H9 (cell line): Measurements from ENCODE around the gene CHST5. TPM values are rescaled to one million over a fixed set of nuclear protein-coding genes. Genes with fewer than 3 reads are reported as not detected.

Experiments
- DNase-seq: peaks from one replicate; pipeline ENCODE4 v3.0.0-alpha.2; 2017
- H2AFZ ChIP-seq: one replicate; pipeline ENCODE4 v1.6.1; 2013; ENCODE audit warnings: mild to moderate bottlenecking, low read length, control low read depth, moderate library complexity
- H2AK5ac ChIP-seq: 2 replicates; pipeline ENCODE4 v1.6.1; 2013; ENCODE audit warnings: low read length, control low read depth, mixed read lengths; ENCODE audit not compliant: insufficient read length
- H2BK120ac ChIP-seq: one replicate; pipeline ENCODE4 v1.6.1; 2013; ENCODE audit warnings: low read depth, mild to moderate bottlenecking, low read length, control low read depth, inconsistent platforms; ENCODE audit not compliant: poor library complexity, severe bottlenecking
- H2BK12ac ChIP-seq: 2 replicates; pipeline ENCODE4 v1.6.1; 2013; ENCODE audit warnings: low read length, control low read depth, mixed read lengths, low read depth; ENCODE audit not compliant: insufficient read length
- H2BK15ac ChIP-seq: 2 replicates; pipeline ENCODE4 v1.6.1; 2013; ENCODE audit warnings: low read depth, low read length, control low read depth
- H2BK20ac ChIP-seq: one replicate; pipeline ENCODE4 v1.6.1; 2013; ENCODE audit warnings: low read depth, mild to moderate bottlenecking, low read length, control low read depth, inconsistent platforms; ENCODE audit not compliant: poor library complexity, severe bottlenecking
- H2BK5ac ChIP-seq: 2 replicates; pipeline ENCODE4 v1.6.1; 2013; ENCODE audit warnings: low read length, control low read depth, mixed read lengths; ENCODE audit not compliant: insufficient read length
- H3K14ac ChIP-seq: 2 replicates; pipeline ENCODE4 v1.6.1; 2013; ENCODE audit warnings: low read length, control low read depth; ENCODE audit not compliant: insufficient read depth
- H3K18ac ChIP-seq: 2 replicates; pipeline ENCODE4 v1.6.1; 2013; ENCODE audit warnings: low read depth, mild to moderate bottlenecking, mixed read lengths, low read length, control low read depth; ENCODE audit not compliant: insufficient read length
- H3K23ac ChIP-seq: 2 replicates; pipeline ENCODE4 v1.6.1; 2013; ENCODE audit warnings: low read length, control low read depth, mixed read lengths, low read depth; ENCODE audit not compliant: insufficient read length
- H3K23me2 ChIP-seq: 2 replicates; pipeline ENCODE4 v1.6.1; 2013; ENCODE audit warnings: low read depth, mild to moderate bottlenecking, mixed read lengths, low read length, control low read depth; ENCODE audit not compliant: insufficient read length, poor library complexity, severe bottlenecking
- H3K27ac ChIP-seq: 2 replicates; pipeline ENCODE4 v1.5.1; 2013; ENCODE audit warnings: low read length, control low read depth, mixed read lengths, low read depth; ENCODE audit not compliant: insufficient read length
- H3K27me3 ChIP-seq: 2 replicates; pipeline ENCODE4 v1.6.1; 2013; ENCODE audit warnings: low read length, control low read depth, inconsistent platforms; ENCODE audit not compliant: insufficient read depth
- H3K4ac ChIP-seq: 2 replicates; pipeline ENCODE4 v1.6.1; 2013; ENCODE audit warnings: low read depth, mild to moderate bottlenecking, control low read depth, inconsistent platforms, low read length, moderate library complexity
- H3K4me1 ChIP-seq: 2 replicates; pipeline ENCODE4 v1.6.1; 2013; ENCODE audit warnings: low read length, control low read depth, inconsistent platforms; ENCODE audit not compliant: insufficient read depth
- H3K4me2 ChIP-seq: 2 replicates; pipeline ENCODE4 v1.6.1; 2013; ENCODE audit warnings: low read length, control low read depth, mixed read lengths; ENCODE audit not compliant: insufficient read length, insufficient read depth
- H3K56ac ChIP-seq: 2 replicates; pipeline ENCODE4 v1.6.1; 2013; ENCODE audit warnings: low read depth, mild to moderate bottlenecking, mixed read lengths, low read length, control low read depth; ENCODE audit not compliant: insufficient read length
- H3K79me1 ChIP-seq: 2 replicates; pipeline ENCODE4 v1.6.1; 2013; ENCODE audit warnings: low read depth, mild to moderate bottlenecking, moderate library complexity, low read length, control low read depth, inconsistent platforms; ENCODE audit not compliant: insufficient read depth, poor library complexity, severe bottlenecking
- H3K79me2 ChIP-seq: 2 replicates; pipeline ENCODE4 v1.6.1; 2013; ENCODE audit warnings: low read length, control low read depth, inconsistent platforms; ENCODE audit not compliant: insufficient read depth
- H3K9ac ChIP-seq: 2 replicates; pipeline ENCODE4 v1.6.1; 2013; ENCODE audit warnings: low read length, control low read depth, mixed read lengths; ENCODE audit not compliant: insufficient read length; ENCODE audit errors: extremely low read depth
- H3K9me3 ChIP-seq: one replicate; pipeline ENCODE4 v1.6.1; 2013; ENCODE audit warnings: low read depth, low read length, inconsistent platforms; ENCODE audit not compliant: control insufficient read depth
- H3T11ph ChIP-seq: one replicate; pipeline ENCODE4 v1.6.1; 2013; ENCODE audit warnings: mild to moderate bottlenecking, low read length, control low read depth, inconsistent platforms
- H4K20me1 ChIP-seq: one replicate; pipeline ENCODE4 v1.6.1; 2013; ENCODE audit not compliant: control insufficient read depth, insufficient read length, insufficient read depth
- H4K5ac ChIP-seq: 2 replicates; pipeline ENCODE4 v1.6.1; 2013; ENCODE audit warnings: low read depth, mild to moderate bottlenecking, mixed read lengths, low read length, control low read depth; ENCODE audit not compliant: insufficient read length
- H4K8ac ChIP-seq: replicated peaks from 2 replicates; pipeline ENCODE4 v1.6.1; 2013; ENCODE audit warnings: low read length, control low read depth, mixed read lengths, low read depth; ENCODE audit not compliant: insufficient read length
- H4K91ac ChIP-seq: 2 replicates; pipeline ENCODE4 v1.6.1; 2013; ENCODE audit warnings: low read depth, mild to moderate bottlenecking, moderate library complexity, mixed read lengths, low read length, control low read depth; ENCODE audit not compliant: insufficient read length
- H3K27ac Mint-ChIP-seq, 3 experiments: 2 replicates in 2 of 3; 3 replicates in 1 of 3; pipeline ENCODE4 v1.8.0; 2020 to 2021; ENCODE audit warnings: mixed read lengths in 3 of 3, mild to moderate bottlenecking in 1 of 3, moderate library complexity in 1 of 3
- H3K27me3 Mint-ChIP-seq: 2 replicates; pipeline ENCODE4 v1.8.0; 2021; ENCODE audit warnings: low read depth, mild to moderate bottlenecking, moderate library complexity, mixed read lengths
- H3K36me3 Mint-ChIP-seq, 3 experiments: 2 replicates in 2 of 3; 3 replicates in 1 of 3; pipeline ENCODE4 v1.8.0; 2020 to 2021; ENCODE audit warnings: low read depth in 3 of 3, mixed read lengths in 3 of 3; ENCODE audit not compliant: insufficient read depth in 1 of 3
- H3K4me1 Mint-ChIP-seq, 2 experiments: 2 replicates each; pipeline ENCODE4 v1.8.0; 2020; ENCODE audit warnings: mixed read lengths in 2 of 2
- H3K4me3 Mint-ChIP-seq, 2 experiments: 2 replicates in 1 of 2; 3 replicates in 1 of 2; pipeline ENCODE4 v1.8.0; 2020 to 2021; ENCODE audit warnings: mild to moderate bottlenecking in 2 of 2, mixed read lengths in 2 of 2, moderate library complexity in 1 of 2
- H3K9me3 Mint-ChIP-seq, 2 experiments: 2 replicates in 1 of 2; 3 replicates in 1 of 2; pipeline ENCODE4 v1.8.0; 2020; ENCODE audit warnings: mild to moderate bottlenecking in 2 of 2, mixed read lengths in 2 of 2, moderate library complexity in 1 of 2
- WGBS: extraction: QIAGEN DNeasy Blood & Tissue Kit; methylation state at CpG from one replicate; pipeline ENCODE4 v1.1.7; 2013; ENCODE audit warnings: missing lambda C conversion rate, low lambda C conversion rate, mixed read lengths; ENCODE audit not compliant: insufficient read length; ENCODE audit errors: extremely low coverage; 5-methylcytosine and 5-hydroxymethylcytosine counted together
- total RNA-seq: library from RNA; stranded (reverse); gene quantifications from 2 replicates; pipeline ENCODE4 v1.2.1, GENCODE V29; 2021
- TF ChIP-seq, protein P1 (sequence below): fragments of 200-600 bp; sonication (generic); conservative IDR thresholded peaks from 3 replicates; pipeline ENCODE4 v1.8.0; 2021; ENCODE audit warnings: antibody characterized with exemption, mild to moderate bottlenecking

CHST5 gene
- total RNA-seq, 1 experiment from 2014 or later, result not detected

DNA sequence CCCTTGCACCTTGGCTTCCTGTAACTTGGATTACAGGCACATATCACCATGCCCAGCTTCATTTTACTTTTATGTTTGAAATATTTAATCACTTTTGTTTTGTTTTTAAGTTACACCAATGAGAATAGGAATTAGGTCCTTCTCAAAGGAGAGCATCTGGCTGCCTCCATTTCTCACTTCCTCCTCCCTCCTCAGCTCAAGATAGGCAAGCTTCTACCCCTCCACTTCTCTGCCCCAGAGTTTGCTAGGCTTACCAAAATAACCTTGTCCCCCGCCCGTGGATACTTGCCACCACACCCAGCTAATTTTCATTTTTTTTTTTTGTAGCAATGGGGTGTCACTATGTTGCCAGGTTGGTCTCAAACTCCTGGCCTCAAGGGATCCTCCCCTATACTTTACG lies 48.2 kb upstream of the CHST5 start:
- no peaks in the 10 kb centered on the region for H3K79me1 ChIP-seq
- no peaks in the 10 kb centered on the region for H3K4me1 ChIP-seq
- no peaks in the 10 kb centered on the region for H3K9me3 Mint-ChIP-seq
- no peak overlapping the region for H2BK12ac ChIP-seq
- H2BK15ac ChIP-seq, result no peak overlapping the region
- no peak overlapping the region for H3K56ac ChIP-seq
- WGBS, result no CpG with 5 or more reads among the region's 3 CpGs
- no peak overlapping the region for H2AFZ ChIP-seq
- peaks cover 0 to 11% (median 10%) of the 10 kb centered on the region in 3 experiments; a peak in 6 of 7 replicates for H3K36me3 Mint-ChIP-seq
- no peak overlapping the region for H3K14ac ChIP-seq
- no peaks in the 10 kb centered on the region for H3K27me3 ChIP-seq
- no peak overlapping the region for H2AK5ac ChIP-seq
- no peak overlapping the region for H4K8ac ChIP-seq
- H2BK5ac ChIP-seq, result no peak overlapping the region
- H3K4me1 Mint-ChIP-seq, result peaks cover 3 to 4% of the 10 kb centered on the region in 2 experiments
- no peak overlapping the region for H4K5ac ChIP-seq
- H4K20me1 ChIP-seq, result no peaks in the 10 kb centered on the region
- H3K4me3 Mint-ChIP-seq, result no peak overlapping the region
- no peak overlapping the region for H2BK120ac ChIP-seq
- no peaks in the 10 kb centered on the region for H3K23me2 ChIP-seq
- H3T11ph ChIP-seq, result no peak overlapping the region
- no peak overlapping the region for H3K18ac ChIP-seq
- H3K4ac ChIP-seq, result no peak overlapping the region
- H3K4me2 ChIP-seq, result no peak overlapping the region
- H3K27me3 Mint-ChIP-seq, result no peaks in the 10 kb centered on the region
- TF ChIP-seq, protein P1, sequence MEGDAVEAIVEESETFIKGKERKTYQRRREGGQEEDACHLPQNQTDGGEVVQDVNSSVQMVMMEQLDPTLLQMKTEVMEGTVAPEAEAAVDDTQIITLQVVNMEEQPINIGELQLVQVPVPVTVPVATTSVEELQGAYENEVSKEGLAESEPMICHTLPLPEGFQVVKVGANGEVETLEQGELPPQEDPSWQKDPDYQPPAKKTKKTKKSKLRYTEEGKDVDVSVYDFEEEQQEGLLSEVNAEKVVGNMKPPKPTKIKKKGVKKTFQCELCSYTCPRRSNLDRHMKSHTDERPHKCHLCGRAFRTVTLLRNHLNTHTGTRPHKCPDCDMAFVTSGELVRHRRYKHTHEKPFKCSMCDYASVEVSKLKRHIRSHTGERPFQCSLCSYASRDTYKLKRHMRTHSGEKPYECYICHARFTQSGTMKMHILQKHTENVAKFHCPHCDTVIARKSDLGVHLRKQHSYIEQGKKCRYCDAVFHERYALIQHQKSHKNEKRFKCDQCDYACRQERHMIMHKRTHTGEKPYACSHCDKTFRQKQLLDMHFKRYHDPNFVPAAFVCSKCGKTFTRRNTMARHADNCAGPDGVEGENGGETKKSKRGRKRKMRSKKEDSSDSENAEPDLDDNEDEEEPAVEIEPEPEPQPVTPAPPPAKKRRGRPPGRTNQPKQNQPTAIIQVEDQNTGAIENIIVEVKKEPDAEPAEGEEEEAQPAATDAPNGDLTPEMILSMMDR, result no peak
- H3K27ac Mint-ChIP-seq, result no peak overlapping the region; a peak in 1 of 7 replicates
- no peak overlapping the region for H3K23ac ChIP-seq
- no peak for DNase-seq
- H3K9me3 ChIP-seq, result no peaks in the 10 kb centered on the region
- H2BK20ac ChIP-seq, result no peak overlapping the region
- H4K91ac ChIP-seq, result no peak overlapping the region
- no peaks in the 10 kb centered on the region for H3K79me2 ChIP-seq
- no peak overlapping the region for H3K9ac ChIP-seq
- no peak overlapping the region for H3K27ac ChIP-seq
